Fibroblast of villous mesenchyme (primary cell): ENCODE measurements around the gene CTXN1. TPM values are rescaled to one million over a fixed set of nuclear protein-coding genes. Genes with fewer than 3 reads are reported as not detected.

Source experiments
- DNase-seq: peaks from one replicate; pipeline ENCODE4 v3.0.0-alpha.2; 2010; ENCODE audit warnings: low read depth
- H3K4me3 ChIP-seq: 2 replicates; pipeline ENCODE4 v1.5.1; 2011; ENCODE audit warnings: low read depth, mild to moderate bottlenecking, low read length
- total RNA-seq: library from RNA; depleted of rRNA; stranded (reverse); fragments of >200 nt; gene quantifications from 2 replicates; pipeline ENCODE4 v1.2.3, GENCODE V29; 2012
- TF ChIP-seq, protein P1 (sequence below): IDR thresholded peaks from 2 replicates; pipeline ENCODE4 v1.5.1; 2012; ENCODE audit warnings: low read depth, mild to moderate bottlenecking, low read length; ENCODE audit not compliant: insufficient read depth

CTXN1 gene
- total RNA-seq = 1.9 and 3.0 TPM in 2 replicates

DNA sequence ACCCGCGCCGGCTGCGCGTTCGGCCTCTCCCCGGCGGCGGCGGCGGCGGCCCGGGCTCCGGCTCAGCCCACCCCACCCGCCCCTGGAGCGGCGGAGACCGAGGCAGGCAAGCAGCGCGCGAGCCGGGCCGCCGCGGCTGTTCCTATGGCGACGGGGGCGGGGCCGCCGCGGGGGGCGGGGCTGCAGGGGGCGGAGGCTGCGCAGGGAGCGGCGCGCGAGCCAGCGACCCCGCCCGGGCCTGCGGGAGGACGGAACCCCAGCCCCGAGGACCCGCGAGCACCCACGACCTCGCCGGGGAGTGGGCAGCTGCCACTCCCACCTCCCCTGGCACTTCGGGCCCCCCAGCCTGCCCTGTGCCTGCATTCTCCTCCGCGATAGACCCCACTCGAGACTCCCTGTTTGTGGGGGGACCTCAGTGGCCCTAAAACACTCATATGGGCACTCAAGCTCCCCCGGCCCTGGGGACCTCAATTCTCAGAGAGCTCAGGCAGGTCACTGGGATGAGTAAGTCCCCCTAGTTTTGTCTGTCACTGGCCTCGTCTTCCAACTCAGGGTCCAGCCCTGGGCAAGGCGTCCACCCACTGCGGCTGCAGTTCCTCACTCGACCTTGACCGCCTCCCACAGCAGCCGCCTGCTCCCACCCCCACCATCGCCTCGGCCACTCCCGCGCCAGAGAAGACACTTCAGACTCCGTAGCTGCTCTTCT lies at the start of gene CTXN1:
Gene CTXN1, minus strand, starts transcription at position 115 of the 706 bp plus-strand sequence. CDS start 597 bp downstream, outside the sequence.
- peak; percentile 54 for DNase-seq

DNA sequence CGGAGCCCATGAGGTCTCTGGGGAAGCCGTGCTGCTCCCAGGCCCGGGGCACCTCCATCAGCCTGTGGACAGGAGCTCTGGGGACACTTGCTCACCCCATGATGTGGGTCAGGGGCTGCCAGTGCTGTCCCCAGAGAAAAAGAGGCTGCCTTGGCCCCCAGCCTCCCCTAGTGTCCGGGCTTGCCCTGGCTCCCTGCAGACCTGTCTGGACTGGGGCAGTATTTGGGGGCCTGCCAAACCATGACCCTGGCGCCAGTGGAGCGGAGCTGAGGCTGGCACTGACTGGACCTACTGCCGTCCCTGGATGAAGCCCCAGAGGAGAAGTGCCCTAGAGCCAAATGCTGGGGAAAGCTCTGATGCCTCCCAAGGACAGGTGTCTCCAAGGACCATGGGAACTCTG lies 49.1 kb upstream of the CTXN1 start:
- H3K4me3 ChIP-seq = no peak overlapping the region
- no peak for DNase-seq
- TF ChIP-seq, protein P1, sequence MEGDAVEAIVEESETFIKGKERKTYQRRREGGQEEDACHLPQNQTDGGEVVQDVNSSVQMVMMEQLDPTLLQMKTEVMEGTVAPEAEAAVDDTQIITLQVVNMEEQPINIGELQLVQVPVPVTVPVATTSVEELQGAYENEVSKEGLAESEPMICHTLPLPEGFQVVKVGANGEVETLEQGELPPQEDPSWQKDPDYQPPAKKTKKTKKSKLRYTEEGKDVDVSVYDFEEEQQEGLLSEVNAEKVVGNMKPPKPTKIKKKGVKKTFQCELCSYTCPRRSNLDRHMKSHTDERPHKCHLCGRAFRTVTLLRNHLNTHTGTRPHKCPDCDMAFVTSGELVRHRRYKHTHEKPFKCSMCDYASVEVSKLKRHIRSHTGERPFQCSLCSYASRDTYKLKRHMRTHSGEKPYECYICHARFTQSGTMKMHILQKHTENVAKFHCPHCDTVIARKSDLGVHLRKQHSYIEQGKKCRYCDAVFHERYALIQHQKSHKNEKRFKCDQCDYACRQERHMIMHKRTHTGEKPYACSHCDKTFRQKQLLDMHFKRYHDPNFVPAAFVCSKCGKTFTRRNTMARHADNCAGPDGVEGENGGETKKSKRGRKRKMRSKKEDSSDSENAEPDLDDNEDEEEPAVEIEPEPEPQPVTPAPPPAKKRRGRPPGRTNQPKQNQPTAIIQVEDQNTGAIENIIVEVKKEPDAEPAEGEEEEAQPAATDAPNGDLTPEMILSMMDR = no peak

More for the DNA sequence above, at the start of gene CTXN1:
- peak within 1 kb of the TSS; percentile 58 for H3K4me3 ChIP-seq
- TF ChIP-seq, protein P1 = peak; percentile 22

DNA sequence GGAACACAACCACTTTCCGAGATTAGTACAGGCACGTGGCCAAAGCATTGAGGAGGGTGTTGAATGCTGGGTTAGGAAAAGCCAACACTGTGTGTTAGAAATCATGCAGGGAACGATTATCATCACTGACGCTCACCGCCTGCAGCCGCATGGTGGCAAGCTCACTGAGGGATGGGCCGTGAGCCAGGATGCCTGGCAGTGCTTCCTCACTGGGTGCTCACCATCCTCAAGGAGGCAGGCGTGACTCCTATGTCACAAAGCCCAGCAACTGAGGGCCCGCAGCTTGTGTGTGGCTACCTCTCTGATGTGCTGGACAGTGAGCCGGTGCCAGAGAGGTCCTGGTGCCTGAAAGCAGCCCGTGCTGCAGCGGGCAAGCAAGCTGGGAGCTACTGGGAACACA lies 47.9 kb upstream of the CTXN1 start:
- H3K4me3 ChIP-seq = no peak overlapping the region
- DNase-seq = no peak
- TF ChIP-seq, protein P1 = no peak

DNA sequence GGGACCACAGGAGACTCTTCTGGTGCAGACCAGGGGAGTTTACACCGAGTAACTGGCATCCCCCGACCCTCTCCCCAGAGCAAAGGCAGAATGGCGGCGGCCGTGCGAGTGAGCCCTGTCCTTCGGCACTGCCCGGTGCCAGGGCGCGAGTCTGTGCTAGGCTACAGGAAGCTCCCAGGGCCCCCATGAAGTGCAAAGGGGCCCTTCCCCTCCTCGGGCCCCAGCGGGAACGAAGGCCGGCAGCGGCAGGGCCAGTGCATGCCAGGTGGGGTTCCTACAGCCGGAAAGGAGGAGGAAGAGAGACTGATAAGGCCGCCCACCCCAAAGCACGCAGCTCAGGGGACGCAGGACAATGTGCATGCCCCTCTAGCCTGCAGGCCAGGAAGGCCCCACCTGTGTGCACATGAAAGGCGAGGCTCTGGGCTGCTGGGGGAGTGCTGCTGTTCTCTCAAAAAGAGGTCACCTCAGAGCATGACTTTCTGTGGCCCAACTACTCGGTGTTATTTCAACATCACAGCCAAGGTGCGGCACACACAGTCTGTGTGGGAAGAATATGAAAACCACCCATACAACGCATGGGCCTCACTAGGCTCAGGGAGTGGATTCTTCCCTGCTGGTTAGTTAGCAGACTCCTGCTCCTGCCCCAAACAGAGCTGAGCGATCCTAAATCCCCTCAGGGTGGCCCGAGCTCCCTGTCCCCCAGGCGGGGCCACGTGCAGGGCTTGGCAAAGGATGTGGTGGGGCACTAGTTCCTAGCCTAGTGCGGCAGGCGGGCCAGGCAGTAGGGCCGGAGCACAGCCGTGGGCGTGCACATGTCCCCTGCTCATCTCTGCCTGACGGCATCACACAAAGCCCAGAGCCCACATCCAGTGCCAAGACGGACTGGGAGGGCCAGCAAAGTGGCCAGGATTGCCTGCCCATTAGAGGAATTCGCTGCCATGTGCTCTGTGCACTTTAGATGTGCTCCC lies 45.9 kb upstream of the CTXN1 start:
- TF ChIP-seq, protein P1 = no peak
- H3K4me3 ChIP-seq = no peak overlapping the region
- no peak for DNase-seq

DNA sequence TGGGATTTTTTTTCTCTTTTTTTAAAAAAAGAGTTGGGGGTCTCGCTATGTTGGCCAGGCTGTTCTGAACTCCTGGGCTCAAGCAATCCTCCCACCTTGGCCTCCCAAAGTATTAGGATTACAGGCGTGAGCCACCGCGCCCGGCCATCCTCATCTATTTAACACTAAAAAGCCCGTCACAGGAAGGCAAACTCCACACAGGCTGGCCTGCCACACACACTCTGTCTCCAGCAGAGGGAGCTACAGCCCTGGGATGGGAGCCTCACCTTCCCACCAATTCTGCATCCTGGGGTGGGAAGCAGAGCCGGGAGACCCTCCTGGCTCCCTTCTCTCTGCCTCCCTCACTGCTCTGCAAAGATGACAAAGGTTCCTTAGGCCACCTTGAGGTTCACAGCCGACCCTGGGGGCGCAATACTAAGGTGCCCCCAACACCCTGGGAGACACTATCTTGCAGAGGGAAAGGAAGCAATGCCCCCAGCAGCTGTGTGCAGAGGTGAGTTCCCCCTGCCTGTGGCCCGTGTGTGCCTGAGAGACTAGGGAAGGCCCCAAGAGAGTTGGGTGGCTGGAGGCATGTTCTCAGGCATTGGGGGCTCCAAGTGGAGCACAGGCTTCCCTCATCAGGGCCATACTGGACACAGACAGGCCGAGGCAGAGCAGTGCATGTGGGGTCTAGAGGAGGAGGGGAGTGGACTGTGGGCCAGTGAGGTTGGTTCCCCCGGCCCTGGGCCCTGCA lies 44.9 kb upstream of the CTXN1 start:
- TF ChIP-seq, protein P1 = peak; percentile 87
- H3K4me3 ChIP-seq = no peak overlapping the region
- DNase-seq = peak; percentile 38

DNA sequence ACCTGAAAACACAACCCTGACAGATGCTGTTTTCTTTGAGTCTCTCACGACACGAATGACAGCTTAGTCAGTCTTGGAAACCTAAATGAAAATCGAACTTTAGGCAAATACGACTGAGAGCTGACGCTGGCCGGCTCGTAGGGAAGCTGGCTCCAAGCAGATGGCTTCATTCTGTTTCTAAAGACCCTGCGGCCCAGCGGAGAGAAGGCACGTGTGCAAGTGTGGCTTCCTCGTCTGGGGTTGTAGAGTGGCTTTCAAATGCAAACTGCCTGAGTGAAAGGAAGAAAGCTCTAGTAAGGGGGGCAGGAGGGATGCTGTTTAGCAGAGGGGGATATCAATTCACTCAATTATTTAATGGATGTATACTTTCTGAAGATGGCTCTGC lies 43.6 kb upstream of the CTXN1 start:
- no peak for DNase-seq
- TF ChIP-seq, protein P1 = no peak

More for the DNA sequence above, 43.6 kb upstream of the CTXN1 start:
- no peak overlapping the region for H3K4me3 ChIP-seq
